ENCODE measurements around the gene PDE6D.
"Not testable (repeated sequence)": the region's sequence is repeated elsewhere in the genome, so short reads cannot be mapped to it uniquely, and the experiment has no call there.

PDE6D gene

DNA sequence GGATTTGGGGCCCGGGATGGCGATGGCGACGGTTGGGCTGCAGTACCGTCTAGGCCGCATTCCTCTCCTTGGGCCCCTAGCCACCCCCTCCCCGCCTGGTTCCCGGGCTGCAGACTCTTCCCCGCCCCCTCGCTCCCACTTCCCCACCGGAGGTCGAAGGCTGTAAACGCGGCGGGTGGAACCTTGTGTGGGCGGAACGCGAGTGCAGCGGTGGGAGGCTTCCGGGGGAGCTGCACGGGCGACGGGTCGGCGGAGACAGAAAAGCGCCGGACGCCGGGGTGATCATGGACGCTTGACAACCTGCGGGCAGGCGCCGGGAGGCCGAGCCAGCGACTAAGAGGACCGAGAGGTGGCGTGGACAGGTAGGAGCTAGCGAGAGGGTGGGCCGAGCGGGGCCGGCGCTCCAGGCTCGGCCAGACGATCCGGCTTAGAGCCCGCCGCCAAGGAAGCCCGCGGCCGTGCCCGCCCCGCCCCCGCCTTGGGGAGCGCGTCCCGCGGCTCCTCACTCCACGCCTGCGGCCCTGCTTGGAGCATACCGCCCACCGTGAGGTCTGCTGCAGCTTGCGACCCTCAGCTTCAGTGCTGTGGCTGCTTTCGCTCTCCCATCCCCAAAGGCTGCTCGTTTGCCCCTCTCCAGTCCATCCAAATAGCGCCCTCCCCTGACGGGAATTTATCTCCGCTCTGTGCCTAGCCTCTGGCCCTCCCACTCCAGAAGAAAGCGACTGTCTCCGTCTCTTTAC, 5.3 kb upstream of the PDE6D start, which contains the start of gene COPS7B:
Gene COPS7B, plus strand, starts transcription at position 269 of the 740 bp plus-strand sequence. CDS start 2,126 bp downstream, outside the sequence.
- DNase-seq (ENCODE audit: low spot score in 2 of 2) (peak; percentile 77 to 93), ATAC-seq (peak; percentile 77)
- peak within 1 kb of the TSS; percentile 76 for H3K27ac Mint-ChIP-seq
- H3K4me3 Mint-ChIP-seq: peak within 1 kb of the TSS; percentile 88
- H3K4me1 Mint-ChIP-seq: peaks cover 57% of the 10 kb centered on the region
- no peaks in the 10 kb centered on the region for H3K9me3 Mint-ChIP-seq
- H3K36me3 Mint-ChIP-seq: peaks cover 33% of the 10 kb centered on the region

DNA sequence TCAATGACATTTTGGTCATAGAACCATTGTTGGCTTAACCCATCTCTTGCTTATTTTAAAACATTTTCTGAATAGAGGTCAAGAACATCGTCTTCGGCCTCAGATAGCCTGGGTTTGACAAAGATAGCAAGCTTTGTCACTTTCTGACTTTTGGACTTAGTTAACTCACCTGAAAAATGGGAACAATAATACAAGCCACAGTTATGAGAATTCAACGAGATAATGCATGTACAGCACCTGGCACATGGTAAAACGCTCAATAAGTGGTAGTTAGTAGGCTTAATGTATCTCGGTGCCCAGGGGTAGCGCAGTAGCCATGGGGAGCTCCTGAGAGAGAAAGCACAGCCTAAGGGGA, 4.7 kb upstream of the PDE6D start:
- no peaks in the 10 kb centered on the region for H3K9me3 Mint-ChIP-seq
- peaks cover 57% of the 10 kb centered on the region for H3K4me1 Mint-ChIP-seq
- DNase-seq (ENCODE audit: low spot score in 2 of 2) (no peak), ATAC-seq (no peak)
- H3K36me3 Mint-ChIP-seq: peaks cover 33% of the 10 kb centered on the region
- peak overlapping the region; percentile 88 for H3K4me3 Mint-ChIP-seq
- peak overlapping the region; percentile 76 for H3K27ac Mint-ChIP-seq

DNA sequence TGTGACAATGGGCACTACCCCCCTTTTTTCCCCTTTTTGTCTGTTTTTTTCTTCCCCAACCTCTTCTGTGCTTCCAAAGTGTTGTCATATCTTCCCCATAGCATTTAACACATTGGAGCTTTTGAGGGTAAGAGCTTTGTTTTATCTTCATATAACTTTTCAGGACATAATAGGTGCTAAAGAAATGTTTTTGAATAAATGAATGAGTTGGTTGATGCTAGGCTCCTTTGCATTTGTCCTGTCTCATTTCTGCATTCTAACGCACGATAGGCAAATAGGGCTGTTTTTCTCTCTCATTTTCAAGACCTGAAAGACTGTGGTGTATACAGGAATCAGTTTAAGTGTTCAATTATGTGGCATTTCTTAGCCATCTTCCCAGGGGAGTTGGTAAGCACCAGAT, 4.3 kb upstream of the PDE6D start:
- Mint-ChIP-seq H3K9me3 (no peaks in the 10 kb centered on the region), H3K4me3 (peak overlapping the region; percentile 88), H3K4me1 (peaks cover 57% of the 10 kb centered on the region), H3K27ac (peak overlapping the region; percentile 76), H3K36me3 (peaks cover 29% of the 10 kb centered on the region)
- no peak for ATAC-seq
- DNase-seq (ENCODE audit: low spot score in 2 of 2): no peak

DNA sequence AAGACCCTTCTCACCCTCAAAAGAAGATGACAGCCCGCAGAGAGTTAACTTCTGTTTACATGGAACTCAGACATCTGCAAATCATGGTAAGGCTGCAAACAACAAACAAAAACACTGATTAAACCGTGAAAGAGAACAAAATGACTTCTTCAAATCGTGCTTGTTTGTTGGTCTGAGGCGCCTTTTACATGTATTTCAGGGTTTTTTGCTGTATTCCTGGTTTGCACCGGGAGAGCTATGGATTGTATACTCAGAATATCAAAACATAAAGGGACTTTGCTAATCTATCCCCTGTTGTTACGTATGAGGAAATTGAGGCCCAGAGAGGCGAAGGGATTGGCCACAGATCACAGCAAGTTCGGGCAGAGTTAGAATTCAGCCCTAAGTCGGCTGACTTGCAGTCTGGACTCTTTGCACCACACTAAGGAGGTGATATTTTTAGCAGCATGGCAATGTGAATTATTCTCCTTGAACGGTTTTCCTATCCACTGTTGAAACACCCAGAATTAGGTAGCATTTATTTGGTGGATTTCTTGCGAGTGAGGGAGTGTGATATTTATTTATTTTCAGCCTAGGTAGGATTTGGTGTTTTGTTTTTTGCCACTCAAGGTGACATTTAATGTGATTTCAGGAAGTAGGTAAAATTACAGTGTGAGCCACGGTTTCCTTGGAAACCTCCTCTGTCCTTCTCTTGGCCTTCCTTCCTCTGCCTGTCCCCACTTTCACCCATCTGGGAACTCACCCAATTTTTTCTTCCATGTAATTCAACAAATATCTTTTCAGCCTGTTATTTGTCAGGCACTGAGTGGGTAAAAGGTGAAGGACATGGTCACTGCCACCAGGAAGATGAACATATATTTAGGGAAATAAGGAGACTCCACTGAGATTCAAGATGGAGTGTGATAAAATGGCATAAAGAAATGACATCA, 980 bp upstream of the PDE6D start:
- Mint-ChIP-seq H3K9me3 (no peaks in the 10 kb centered on the region), H3K36me3 (peaks cover 8% of the 10 kb centered on the region), H3K4me1 (peaks cover 74% of the 10 kb centered on the region), H3K27ac (peak overlapping the region; percentile 91), H3K4me3 (peak overlapping the region; percentile 95)
- DNase-seq (ENCODE audit: low spot score in 2 of 2) (peak in 1 of 2 donors; percentile 52), ATAC-seq (peak; percentile 17)

DNA sequence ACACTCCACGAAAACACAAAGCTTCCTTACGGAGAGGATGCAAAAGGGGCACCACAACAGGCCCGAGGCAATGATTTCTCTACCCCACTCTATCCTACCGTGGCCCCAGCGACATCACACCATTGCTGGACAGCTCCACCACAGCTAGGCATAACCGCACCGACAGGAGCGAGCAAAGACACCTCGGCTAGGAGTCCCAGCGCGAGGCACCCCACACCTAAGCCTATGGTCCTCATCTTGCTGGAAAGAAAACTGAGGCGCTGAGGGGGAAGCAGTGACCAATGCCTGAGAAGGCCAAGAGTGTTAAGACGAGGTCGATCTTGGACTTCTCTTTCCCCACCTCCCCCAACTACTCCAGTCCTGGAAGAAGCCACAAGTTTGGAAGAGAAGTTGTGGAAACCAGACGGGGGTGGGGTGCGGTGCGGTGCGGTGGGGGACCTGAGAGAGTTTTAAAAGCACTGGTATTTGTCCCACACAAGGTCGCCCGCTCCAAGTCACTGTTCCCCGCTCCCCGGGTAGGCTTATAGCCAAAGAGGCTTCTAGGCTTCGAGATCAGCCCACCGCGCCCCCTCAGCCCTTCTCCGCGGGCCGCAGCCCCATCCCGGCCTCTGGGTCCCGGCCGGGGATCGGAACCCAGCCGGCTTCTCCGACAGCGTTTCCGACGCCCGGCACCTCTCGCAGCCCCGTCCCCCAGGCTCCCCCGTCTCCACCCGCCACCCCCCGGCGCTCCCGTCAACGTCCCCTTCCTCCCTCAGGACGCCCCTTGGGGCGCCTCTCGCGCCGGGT, 766 bp downstream of the PDE6D start:
- ATAC-seq: peak; percentile 36
- no peak for DNase-seq (ENCODE audit: low spot score in 2 of 2)
- H3K4me1 Mint-ChIP-seq: peaks cover 60% of the 10 kb centered on the region

DNA sequence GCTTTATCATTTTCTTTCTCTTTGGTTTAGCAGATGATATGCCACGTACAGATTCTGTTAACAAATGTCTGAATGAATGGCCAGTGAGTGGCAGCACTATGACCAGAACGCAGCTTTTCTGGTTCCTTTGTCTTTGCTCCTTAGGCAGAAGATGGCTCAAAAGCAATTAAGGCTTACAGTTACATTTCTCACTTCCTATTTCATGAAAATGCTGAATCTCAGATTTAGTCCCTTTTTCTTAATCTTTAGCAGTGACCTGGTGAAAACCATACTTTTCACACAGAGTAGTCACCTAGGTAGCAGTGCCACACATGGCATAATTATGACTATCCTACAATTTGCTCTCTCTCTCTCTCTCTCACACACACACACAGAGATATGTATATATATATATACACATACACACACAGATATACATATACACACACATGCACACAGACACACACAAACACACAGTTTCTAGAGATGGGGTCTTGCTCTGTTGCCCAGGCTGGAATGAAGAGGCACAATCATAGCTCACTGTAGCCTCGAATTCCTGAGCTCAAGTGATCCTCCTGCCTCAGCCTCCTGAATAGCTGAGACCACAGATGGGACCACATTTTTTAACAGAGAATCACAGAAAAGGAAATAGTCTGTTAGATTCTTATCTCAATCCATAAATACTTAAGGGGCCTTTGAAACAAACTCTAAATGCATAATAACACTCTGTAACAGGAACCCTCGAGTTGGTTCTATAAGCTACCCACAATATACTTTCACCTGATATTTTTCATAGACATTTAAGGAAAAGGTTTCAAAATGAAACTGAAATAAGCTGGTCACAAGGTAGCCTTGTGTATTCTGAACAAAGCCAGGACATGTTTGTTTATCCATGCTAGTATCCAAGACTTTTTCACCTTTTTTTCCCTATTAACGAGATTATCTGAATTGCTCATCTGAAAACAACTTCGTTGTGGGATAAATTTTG, 11.6 kb downstream of the PDE6D start:
- no peak overlapping the region for H3K27ac Mint-ChIP-seq
- peaks cover 16% of the 10 kb centered on the region for H3K4me1 Mint-ChIP-seq
- H3K9me3 Mint-ChIP-seq: no peaks in the 10 kb centered on the region
- no peak for ATAC-seq
- no peak overlapping the region for H3K4me3 Mint-ChIP-seq
- H3K36me3 Mint-ChIP-seq: no peaks in the 10 kb centered on the region
- no peak for DNase-seq (ENCODE audit: low spot score in 2 of 2)

More for the DNA sequence above, 766 bp downstream of the PDE6D start:
- H3K4me3 Mint-ChIP-seq: peak overlapping the region; percentile 95
- no peaks in the 10 kb centered on the region for H3K9me3 Mint-ChIP-seq
- H3K36me3 Mint-ChIP-seq: peaks cover 8% of the 10 kb centered on the region
- H3K27ac Mint-ChIP-seq: peak overlapping the region; percentile 91

DNA sequence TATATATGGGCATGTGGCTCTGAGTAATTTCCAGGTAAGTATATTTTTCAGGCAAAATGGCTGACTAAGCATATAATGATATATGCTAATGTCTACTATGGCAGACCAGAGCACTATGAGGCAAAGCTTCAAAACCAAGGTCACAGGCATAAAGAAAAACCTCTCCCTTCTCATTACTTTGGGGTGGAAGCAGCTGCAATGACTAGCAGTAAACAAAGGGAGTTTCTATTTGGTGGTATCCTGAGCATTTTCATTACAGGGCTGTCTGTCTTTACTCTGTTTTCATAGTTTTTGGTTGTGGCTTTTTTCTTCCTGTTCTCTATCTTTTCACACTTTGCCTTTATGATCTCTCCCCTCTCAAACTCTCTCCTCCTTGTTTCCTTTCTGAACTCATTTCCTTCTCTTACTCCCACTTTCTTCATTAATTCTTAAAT, 15.6 kb downstream of the PDE6D start:
- Mint-ChIP-seq H3K9me3 (no peaks in the 10 kb centered on the region), H3K27ac (peak overlapping the region; percentile 5), H3K4me3 (no peak overlapping the region), H3K4me1 (peaks cover 16% of the 10 kb centered on the region), H3K36me3 (no peaks in the 10 kb centered on the region)
- peak; percentile 67 for ATAC-seq
- no peak for DNase-seq (ENCODE audit: low spot score in 2 of 2)

DNA sequence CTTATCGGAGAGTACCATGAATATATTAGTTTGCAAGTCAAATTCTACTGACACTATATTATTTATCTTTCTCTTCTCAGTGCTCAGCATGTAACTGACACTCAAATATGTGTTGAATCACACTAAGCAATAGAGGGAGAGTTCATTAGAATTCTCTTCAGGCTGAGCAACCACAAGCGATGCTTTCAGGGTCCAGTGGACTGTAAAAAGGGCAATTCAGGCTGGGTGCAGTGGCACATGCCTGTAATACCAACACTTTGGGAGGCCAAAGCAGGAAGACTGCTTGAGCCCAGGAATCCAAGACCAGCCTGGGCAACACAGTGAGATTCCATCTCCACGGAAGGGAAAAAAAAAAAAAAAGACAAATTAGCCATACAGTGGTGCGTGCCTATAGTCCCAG, 16.3 kb downstream of the PDE6D start:
- H3K36me3 Mint-ChIP-seq: no peaks in the 10 kb centered on the region
- H3K27ac Mint-ChIP-seq: no peak overlapping the region
- no peak overlapping the region for H3K4me3 Mint-ChIP-seq
- H3K9me3 Mint-ChIP-seq: no peaks in the 10 kb centered on the region
- DNase-seq (ENCODE audit: low spot score in 2 of 2) (no peak), ATAC-seq (no peak)
- peaks cover 16% of the 10 kb centered on the region for H3K4me1 Mint-ChIP-seq

DNA sequence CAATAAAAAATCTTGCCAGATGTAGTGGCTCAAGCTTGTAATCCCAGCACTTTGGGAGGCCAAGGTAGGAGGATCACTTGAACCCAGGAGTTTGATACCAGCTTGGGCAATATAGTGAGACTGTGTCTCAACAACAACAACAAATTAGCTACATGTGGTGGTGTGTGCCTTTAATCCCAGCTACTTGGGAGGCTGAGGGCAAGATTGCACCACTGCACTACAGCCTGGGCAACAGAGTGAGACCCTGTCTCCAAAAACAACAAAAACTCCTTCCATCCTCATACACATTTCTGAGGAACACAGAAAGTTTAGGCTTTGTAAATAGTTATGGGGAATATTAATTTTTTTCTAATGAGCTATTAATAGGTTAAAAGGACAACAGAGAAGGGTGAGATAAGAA, 17.0 kb downstream of the PDE6D start:
- DNase-seq (ENCODE audit: low spot score in 2 of 2) (no peak), ATAC-seq (no peak)
- Mint-ChIP-seq H3K4me1 (peaks cover 16% of the 10 kb centered on the region), H3K36me3 (no peaks in the 10 kb centered on the region), H3K9me3 (no peaks in the 10 kb centered on the region), H3K27ac (no peak overlapping the region), H3K4me3 (no peak overlapping the region)

DNA sequence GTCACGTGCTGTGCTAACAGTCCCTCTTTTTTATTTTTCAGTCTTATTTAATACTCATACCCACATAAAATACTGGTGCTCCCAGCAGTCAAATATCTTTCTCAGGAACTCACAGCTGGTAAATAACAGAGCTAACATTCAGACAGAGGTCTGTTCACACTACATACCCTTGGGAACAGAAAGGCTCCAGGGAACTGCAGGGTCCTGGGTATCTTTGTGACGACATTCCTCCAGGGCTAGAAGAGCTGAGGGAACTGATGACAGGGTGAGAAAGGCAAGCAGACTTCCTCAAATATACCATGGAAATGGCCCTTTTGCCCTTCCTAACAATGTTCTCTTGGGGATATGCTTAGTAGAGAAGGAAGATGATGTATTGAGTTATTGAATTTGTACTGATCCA, 19.3 kb downstream of the PDE6D start:
- Mint-ChIP-seq H3K36me3 (no peaks in the 10 kb centered on the region), H3K9me3 (no peaks in the 10 kb centered on the region), H3K27ac (no peak overlapping the region), H3K4me1 (peaks cover 16% of the 10 kb centered on the region), H3K4me3 (no peak overlapping the region)
- ATAC-seq (no peak), DNase-seq (ENCODE audit: low spot score in 2 of 2) (no peak)

DNA sequence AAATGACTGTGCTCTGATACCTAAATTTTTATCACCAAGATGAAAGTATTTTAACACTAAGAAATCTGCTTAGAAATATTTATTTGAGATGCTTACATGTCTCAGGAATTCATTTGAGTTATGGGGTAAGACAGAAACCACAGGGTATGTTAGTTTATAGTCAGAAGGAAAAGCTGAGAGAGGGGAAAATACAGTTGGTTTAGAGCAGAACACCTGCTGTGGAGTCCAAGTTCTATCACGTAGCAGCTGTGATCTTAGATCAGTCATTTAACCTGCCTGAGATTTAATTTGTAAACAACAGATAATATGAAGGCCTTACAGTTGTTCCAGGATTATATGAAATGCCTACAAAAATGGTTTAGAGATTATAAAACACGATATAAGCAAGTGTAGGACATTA, 29.0 kb downstream of the PDE6D start:
- H3K27ac Mint-ChIP-seq: no peak overlapping the region
- DNase-seq (ENCODE audit: low spot score in 2 of 2) (no peak), ATAC-seq (no peak)
- no peak overlapping the region for H3K4me3 Mint-ChIP-seq
- no peaks in the 10 kb centered on the region for H3K9me3 Mint-ChIP-seq
- H3K36me3 Mint-ChIP-seq: no peaks in the 10 kb centered on the region
- H3K4me1 Mint-ChIP-seq: no peaks in the 10 kb centered on the region

DNA sequence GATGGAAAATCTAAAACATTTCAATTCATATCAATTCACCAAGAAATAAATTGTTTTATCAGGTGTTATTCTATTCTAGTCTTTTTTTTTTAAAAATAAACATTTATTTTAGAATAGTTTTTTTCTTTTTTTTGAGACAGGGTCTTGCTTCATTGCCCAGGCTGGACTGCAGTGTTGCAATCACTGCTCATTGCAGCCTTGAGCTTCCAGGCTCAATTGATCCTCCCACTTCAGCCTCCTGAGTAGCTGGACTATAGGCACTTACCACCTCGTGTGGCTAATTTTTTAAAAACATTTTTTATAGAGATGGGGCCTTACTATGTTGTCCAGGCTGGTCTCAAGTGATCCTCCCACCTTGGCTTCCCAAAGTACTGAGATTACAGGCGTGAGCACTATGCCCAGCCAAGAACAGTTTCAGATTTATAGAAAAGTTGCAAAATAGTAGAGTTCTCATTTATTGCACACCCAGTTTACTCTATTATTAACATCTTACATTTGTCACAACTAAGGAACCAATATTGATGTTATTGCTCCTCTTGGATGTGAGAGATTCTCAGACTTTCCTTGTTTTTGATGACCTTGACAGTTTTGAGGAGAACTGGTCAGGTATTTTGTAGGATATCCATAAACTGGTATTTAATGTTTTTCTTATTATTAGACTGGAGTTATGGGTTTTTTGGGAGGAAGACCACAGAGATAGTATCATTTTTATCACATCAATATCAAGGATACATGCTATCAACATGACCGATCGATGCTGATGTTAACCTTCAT, 29.9 kb downstream of the PDE6D start:
- no peaks in the 10 kb centered on the region for H3K4me1 Mint-ChIP-seq
- ATAC-seq (no peak), DNase-seq (ENCODE audit: low spot score in 2 of 2) (no peak)
- no peaks in the 10 kb centered on the region for H3K36me3 Mint-ChIP-seq
- no peak overlapping the region for H3K4me3 Mint-ChIP-seq
- H3K27ac Mint-ChIP-seq: no peak overlapping the region
- H3K9me3 Mint-ChIP-seq: no peaks in the 10 kb centered on the region

DNA sequence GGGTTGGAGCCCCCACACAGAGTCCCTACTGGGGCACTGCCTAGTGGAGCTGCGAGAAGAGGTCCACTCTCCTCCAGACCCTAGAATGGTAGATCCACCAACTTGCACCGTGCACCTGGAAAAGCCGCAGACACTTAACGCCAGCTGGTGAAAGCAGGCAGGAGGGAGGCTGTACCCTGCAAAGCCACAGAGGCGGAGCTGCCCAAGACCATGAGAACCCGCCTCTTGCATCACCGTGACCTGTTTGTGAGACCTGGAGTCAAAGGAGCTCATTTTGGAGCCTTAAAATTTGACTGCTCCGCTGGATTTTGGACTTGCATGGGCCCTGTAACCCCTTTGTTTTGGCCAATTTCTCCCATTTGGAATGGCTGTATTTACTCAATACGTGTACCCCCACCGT, 32.1 kb downstream of the PDE6D start:
- not testable (repeated sequence) for H3K4me1 Mint-ChIP-seq; ATAC-seq; H3K36me3 Mint-ChIP-seq; H3K27ac Mint-ChIP-seq; H3K4me3 Mint-ChIP-seq; H3K9me3 Mint-ChIP-seq; DNase-seq (ENCODE audit: low spot score in 2 of 2)

Data from stimulated activated effector memory CD8-positive, alpha-beta T cell treated with anti-CD3 and anti-CD28 coated beads, Interleukin-12 subunit alpha, Interleukin-12 subunit beta, amount 100 ng/mL, for 72 hours (primary cell).